ENCODE measurements around the gene CDHR1.

GRCh38 chr10:84201682-84202081 lies 7.3 kb downstream of the CDHR1 start:
- TF ChIP-seq TAF1 (conservative IDR thresholded peaks at IDR 0.05) (no peak), CTCF (IDR thresholded peaks at IDR 0.05; ENCODE audit: low read depth, low read length, missing input control) (no peak)

Data from liver (tissue), 3 donors.